ENCODE measurements around the gene LMAN2.

The LMAN2 gene

GRCh38 chr5:177333420-177334154 lies 17.9 kb downstream of the LMAN2 start:
- no peak for TF ChIP-seq CTCF (IDR thresholded peaks at IDR 0.05; ENCODE audit: low read depth, low read length)

GRCh38 chr5:177332896-177333260 lies 18.6 kb downstream of the LMAN2 start:
- no peak for TF ChIP-seq CTCF (IDR thresholded peaks at IDR 0.05; ENCODE audit: low read depth, low read length)
- no peak for DNase-seq (ENCODE audit: extremely low read depth, low read depth)

More at GRCh38 chr5:177333420-177334154, 17.9 kb downstream of the LMAN2 start:
- no peak for DNase-seq (ENCODE audit: extremely low read depth, low read depth)

GRCh38 chr5:177332031-177332895 lies 19.2 kb downstream of the LMAN2 start:
- DNase-seq (ENCODE audit: extremely low read depth, low read depth): no peak
- TF ChIP-seq CTCF (IDR thresholded peaks at IDR 0.05; ENCODE audit: low read depth, low read length): no peak

- no peak for TF ChIP-seq CTCF (IDR thresholded peaks at IDR 0.05; ENCODE audit: low read depth, low read length)
- DNase-seq (ENCODE audit: extremely low read depth, low read depth): no peak
Measured at GRCh38 chr5:177330991-177331842, 20.3 kb downstream of the LMAN2 start.

GRCh38 chr5:177329883-177330282 lies 21.6 kb downstream of the LMAN2 start:
- DNase-seq (ENCODE audit: extremely low read depth, low read depth): no peak
- TF ChIP-seq CTCF (IDR thresholded peaks at IDR 0.05; ENCODE audit: low read depth, low read length): no peak

GRCh38 chr5:177328545-177329231 lies 22.8 kb downstream of the LMAN2 start:
- no peak for DNase-seq (ENCODE audit: extremely low read depth, low read depth)
- TF ChIP-seq CTCF (IDR thresholded peaks at IDR 0.05; ENCODE audit: low read depth, low read length): no peak

All from AG09319 (cell line).